ENCODE results near the gene WDR47.

DNA sequence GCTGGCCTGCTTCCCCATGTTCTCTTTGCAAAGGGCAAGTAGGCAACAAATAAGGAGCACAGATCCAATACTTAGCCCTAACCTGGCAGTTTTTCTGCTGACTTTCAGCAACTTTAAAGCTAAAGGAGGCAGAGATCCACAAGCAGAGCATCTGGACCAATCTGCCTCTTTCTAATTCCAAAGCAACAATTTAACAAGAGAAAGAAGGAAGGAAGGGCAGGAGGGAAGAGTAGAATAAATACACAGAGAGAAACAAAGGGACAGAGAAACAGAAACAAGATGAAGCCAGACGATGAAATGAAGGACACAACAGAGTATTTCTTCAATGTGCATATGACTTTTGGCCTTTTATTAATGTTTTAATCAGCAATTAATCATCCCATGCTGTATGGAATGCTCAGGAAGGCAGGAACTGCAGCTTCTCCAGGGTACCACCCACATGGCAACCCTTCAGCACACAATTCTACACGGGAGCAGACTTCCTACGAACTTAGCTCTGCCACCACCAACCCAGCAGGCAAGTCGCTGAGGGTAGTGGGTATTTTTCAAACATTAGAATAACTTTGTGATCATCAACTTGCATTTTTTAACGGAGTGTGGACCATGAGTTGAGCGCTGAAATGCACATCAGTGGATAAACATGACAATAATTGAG, 93.9 kb downstream of the WDR47 start:
- TF ChIP-seq, protein P1, sequence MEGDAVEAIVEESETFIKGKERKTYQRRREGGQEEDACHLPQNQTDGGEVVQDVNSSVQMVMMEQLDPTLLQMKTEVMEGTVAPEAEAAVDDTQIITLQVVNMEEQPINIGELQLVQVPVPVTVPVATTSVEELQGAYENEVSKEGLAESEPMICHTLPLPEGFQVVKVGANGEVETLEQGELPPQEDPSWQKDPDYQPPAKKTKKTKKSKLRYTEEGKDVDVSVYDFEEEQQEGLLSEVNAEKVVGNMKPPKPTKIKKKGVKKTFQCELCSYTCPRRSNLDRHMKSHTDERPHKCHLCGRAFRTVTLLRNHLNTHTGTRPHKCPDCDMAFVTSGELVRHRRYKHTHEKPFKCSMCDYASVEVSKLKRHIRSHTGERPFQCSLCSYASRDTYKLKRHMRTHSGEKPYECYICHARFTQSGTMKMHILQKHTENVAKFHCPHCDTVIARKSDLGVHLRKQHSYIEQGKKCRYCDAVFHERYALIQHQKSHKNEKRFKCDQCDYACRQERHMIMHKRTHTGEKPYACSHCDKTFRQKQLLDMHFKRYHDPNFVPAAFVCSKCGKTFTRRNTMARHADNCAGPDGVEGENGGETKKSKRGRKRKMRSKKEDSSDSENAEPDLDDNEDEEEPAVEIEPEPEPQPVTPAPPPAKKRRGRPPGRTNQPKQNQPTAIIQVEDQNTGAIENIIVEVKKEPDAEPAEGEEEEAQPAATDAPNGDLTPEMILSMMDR (IDR thresholded peaks at IDR 0.05) = no peak
- TF ChIP-seq ZFX (IDR thresholded peaks at IDR 0.05; ENCODE audit: borderline replicate concordance) = no peak

All from 22Rv1 (cell line).